LNCAP (cell line): Measurements from ENCODE around the gene MPP3.

Experiments
- TF ChIP-seq, protein P1 (sequence below): fragments of 450-650 bp; IDR thresholded peaks from 2 replicates; pipeline ENCODE4 v1.5.1; 2017; ENCODE audit warnings: mild to moderate bottlenecking

Gene MPP3

DNA sequence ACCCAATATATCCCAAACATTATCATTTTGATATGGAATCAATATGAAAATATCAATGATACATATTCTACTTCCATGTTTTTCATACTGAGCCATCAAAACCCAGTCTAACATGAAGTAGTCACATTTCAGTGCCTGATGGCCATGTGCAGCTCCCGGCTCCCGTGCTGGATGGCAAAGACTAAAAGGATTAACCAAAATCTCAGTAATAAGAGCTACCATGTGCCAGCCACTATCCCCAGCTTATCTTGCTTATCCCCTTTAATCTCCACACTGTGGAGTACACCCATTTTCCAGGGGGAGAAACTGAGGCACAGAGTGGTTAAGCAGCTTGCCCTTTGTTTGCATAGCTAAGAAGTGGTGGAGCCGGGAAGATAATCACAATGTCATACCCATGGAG is 23.2 kb upstream of the MPP3 start:
- TF ChIP-seq, protein P1, sequence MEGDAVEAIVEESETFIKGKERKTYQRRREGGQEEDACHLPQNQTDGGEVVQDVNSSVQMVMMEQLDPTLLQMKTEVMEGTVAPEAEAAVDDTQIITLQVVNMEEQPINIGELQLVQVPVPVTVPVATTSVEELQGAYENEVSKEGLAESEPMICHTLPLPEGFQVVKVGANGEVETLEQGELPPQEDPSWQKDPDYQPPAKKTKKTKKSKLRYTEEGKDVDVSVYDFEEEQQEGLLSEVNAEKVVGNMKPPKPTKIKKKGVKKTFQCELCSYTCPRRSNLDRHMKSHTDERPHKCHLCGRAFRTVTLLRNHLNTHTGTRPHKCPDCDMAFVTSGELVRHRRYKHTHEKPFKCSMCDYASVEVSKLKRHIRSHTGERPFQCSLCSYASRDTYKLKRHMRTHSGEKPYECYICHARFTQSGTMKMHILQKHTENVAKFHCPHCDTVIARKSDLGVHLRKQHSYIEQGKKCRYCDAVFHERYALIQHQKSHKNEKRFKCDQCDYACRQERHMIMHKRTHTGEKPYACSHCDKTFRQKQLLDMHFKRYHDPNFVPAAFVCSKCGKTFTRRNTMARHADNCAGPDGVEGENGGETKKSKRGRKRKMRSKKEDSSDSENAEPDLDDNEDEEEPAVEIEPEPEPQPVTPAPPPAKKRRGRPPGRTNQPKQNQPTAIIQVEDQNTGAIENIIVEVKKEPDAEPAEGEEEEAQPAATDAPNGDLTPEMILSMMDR = no peak

DNA sequence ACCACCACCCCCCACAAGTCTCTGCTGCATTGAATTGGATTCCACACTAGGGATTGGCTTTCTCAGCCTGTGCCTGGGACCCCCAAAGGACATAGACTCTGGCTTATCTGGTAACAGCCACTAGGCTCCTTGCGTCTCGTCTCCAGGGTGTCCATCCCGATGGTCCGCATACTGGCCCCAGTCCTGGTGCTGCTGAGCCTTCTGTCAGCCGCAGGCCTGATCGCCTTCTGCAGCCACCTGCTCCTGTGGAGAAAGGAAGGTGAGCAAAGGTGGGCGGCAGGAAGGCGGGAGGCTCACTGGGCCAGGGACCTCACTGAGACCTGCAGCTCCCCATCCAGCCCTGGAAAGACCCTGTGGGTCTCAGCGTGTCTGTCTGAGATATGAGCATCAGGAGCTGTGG is 22.1 kb upstream of the MPP3 start:
- TF ChIP-seq, protein P1 = no peak

DNA sequence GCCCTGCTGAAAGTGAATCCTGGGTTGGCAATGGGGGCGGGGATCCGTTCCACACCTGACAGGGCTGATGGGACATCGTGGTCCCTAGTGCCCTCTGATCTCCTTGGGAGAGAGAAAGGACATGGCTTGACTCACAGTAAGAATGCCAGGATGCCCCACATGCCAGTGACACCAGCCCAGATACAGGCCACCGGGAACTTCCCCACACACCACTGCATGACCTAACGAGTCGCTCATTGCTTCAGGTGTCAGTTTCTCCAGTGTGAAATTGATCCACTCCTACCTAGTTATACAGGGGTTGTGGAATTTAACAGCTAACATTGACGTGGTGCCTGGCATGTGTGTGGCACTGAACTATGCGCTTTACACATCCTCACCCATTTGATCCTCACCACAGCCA is 21.6 kb upstream of the MPP3 start:
- TF ChIP-seq, protein P1 = no peak

DNA sequence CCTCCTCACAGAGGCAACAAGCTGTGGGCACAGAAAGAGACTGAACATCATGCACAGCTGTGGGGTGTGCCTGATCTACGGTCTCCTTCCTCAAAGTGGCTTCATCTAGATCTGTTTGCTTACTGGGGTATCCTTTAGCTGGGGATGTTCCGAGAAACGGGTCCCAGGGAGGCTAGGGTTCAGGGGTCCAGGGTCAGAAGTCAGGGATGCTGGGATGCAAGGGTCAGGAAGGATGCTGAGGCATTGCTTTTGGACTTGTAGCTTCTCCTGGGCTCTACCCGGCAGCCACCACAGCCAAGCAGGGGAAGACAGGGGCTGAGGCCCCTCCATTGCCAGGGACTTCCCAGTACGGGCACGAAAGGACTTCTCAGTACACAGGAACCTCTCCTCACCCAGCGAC is 20.6 kb upstream of the MPP3 start:
- TF ChIP-seq, protein P1 = no peak

- TF ChIP-seq, protein P1 = no peak
These were observed 19.6 kb upstream of the MPP3 start for GRCh38 chr17:43852571-43852970.

DNA sequence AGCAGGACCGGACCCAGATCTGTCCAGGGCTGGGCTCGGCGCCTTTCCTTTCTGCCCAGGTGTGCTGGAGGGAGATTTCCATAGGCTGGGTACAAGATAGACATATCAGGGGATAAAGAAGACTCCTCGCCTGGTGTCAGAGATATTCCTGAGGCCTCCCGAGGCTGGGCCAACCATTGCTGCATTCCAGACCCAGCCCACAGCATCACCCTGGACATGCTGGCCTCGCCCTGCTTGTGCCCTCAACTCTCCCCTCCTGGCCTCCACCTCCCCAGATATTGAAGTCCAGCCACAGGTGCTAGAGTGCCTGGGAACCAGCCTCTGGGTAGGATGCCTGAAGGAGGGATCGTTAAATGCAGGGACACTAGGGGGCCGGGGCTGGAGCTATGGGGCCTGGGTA is 16.2 kb upstream of the MPP3 start:
- TF ChIP-seq, protein P1 = no peak

GRCh38 chr17:43848601-43849000 is 15.7 kb upstream of the MPP3 start:
- TF ChIP-seq, protein P1 = no peak

GRCh38 chr17:43846963-43847371 is 14.0 kb upstream of the MPP3 start, which contains the start of gene CD300LG:
Gene CD300LG, plus strand, starts transcription at chr17:43847176. Its CDS starts 41 bp downstream, at chr17:43847217.
- TF ChIP-seq, protein P1 = no peak
